ENCODE results near the gene COL23A1.

The COL23A1 gene

DNA sequence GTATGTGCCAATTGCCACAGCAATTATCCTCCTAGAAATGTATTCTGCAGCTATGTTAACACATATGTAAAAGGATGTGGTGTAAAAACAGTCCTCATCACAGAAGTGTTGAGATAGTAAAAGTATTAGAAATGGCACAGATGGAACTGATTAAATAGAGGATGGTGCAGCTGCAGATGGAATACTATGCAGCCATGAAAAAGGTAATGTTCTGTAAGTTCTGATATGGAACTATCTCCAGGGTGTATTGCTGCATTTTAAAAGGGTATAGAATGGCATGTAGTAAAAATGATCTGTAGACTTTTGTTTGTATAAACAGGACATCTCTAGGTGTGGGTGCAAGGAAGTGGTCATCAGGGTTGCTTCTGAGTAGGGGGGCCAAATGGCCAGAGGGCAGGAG lies 294.6 kb downstream of the COL23A1 start:
- no peak overlapping the region for H3K4me3 ChIP-seq
- TF ChIP-seq, protein P1, sequence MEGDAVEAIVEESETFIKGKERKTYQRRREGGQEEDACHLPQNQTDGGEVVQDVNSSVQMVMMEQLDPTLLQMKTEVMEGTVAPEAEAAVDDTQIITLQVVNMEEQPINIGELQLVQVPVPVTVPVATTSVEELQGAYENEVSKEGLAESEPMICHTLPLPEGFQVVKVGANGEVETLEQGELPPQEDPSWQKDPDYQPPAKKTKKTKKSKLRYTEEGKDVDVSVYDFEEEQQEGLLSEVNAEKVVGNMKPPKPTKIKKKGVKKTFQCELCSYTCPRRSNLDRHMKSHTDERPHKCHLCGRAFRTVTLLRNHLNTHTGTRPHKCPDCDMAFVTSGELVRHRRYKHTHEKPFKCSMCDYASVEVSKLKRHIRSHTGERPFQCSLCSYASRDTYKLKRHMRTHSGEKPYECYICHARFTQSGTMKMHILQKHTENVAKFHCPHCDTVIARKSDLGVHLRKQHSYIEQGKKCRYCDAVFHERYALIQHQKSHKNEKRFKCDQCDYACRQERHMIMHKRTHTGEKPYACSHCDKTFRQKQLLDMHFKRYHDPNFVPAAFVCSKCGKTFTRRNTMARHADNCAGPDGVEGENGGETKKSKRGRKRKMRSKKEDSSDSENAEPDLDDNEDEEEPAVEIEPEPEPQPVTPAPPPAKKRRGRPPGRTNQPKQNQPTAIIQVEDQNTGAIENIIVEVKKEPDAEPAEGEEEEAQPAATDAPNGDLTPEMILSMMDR (IDR thresholded peaks at IDR 0.05), result no peak
- DNase-seq (ENCODE audit: low spot score), result no peak
- no peak overlapping the region for H3K27ac ChIP-seq

DNA sequence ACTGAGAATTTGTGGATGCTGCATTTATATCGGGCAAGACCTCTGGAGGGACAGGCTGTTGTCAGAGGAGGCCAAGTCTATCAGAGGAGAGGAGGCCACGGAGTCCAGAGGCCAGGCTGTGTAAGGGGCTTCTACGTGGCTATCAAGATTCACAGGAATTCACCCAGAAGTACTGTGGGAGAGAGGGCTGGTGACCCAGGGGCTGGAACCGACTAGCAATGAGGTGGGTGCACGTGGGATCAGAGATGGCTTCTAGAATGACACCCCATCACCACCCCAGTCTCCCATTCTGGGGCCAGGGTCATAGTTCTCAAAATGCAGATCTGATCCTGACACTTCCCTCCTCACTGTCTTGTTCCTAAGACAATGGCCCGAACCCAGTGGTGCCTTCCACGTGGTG lies 296.4 kb downstream of the COL23A1 start:
- H3K4me3 ChIP-seq, result no peak overlapping the region
- peak; percentile 33 for DNase-seq (ENCODE audit: low spot score)
- no peak overlapping the region for H3K27ac ChIP-seq
- TF ChIP-seq, protein P1 (IDR thresholded peaks at IDR 0.05), result no peak

DNA sequence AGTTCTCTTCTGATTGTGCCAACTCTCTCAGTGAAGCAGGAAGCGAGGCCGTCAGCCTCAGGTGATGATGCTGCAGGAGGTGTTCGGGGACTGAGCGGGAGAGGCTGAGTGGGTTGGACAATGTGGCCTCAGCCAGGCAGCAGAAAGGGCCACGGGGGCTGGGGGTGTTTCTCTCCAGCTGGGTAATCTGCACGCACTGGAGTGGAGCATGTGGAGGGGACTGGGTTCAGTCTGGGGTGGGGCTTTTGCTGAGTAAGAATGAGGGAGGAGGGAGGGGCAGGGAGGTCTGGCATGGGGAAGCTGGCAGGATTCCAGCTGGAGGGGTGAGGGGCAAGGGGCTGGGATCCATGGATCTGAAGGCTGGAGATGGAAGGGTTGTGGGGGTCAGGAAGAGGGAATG lies 296.8 kb downstream of the COL23A1 start:
- no peak overlapping the region for H3K27ac ChIP-seq
- DNase-seq (ENCODE audit: low spot score), result peak; percentile 56
- TF ChIP-seq, protein P1 (IDR thresholded peaks at IDR 0.05), result no peak
- H3K4me3 ChIP-seq, result no peak overlapping the region

DNA sequence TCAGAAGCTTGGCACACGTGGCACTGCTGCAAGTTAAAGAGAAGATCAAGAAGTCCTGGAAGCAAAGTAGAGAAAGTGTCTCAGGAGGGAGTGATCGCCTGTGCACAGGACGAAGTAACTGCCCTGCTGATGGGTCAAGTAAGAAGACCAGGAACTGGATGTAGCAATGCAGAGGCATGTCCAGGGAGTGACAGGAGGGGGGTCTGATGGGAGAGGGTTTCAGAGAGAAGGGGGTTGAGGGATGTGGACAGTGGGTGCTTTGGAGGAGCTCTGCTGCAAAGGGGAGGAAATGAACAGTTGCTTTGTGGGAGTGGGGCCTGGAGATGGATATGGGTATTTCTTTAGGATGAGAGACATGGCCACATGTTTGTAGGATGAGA lies 297.4 kb downstream of the COL23A1 start:
- DNase-seq (ENCODE audit: low spot score), result no peak
- Histone ChIP-seq H3K27ac (no peak overlapping the region), H3K4me3 (no peak overlapping the region)
- TF ChIP-seq, protein P1 (IDR thresholded peaks at IDR 0.05), result no peak

DNA sequence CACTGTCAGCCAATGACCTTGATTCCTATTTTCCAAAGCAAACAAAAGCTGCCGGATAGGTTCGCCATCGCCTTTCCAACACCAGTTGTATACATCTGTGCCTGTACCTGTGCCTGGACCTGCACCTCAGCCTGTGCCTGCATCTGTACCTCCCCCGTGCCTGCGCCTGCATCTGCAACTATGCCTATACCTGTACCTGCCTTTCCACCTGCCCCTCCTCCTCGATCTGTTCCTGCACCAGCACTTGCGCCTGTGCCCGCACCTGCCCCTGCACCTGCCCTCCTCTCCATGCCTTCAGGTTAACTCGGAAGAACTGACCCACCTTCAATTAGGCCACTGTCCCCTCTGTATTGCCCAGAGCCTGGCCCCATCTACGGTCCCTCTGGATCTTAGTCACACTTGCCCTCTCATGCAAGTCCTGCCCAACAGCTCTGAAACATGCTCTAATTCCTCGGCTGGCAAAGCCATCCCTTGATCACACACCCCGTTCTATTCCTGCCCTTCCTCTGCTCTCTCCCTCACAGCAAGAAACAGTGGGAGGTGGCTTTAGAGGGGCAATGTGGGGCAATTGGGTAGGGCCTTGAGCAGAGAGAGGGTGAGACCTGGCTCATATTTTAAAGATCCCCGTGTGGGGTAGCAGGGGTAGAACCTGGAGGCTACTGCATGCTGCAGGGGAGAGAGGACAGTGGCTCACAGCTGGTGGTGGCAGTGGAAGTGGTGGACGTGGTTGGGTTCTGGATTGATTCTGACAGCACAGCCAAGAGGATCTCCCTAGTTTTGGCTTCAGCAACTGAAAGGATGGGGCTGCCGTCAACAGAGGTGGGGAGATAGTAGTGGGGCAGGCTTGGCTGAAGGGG lies 298.0 kb downstream of the COL23A1 start:
- peak; percentile 65 for DNase-seq (ENCODE audit: low spot score)
- no peak overlapping the region for H3K4me3 ChIP-seq
- H3K27ac ChIP-seq, result no peak overlapping the region
- TF ChIP-seq, protein P1 (IDR thresholded peaks at IDR 0.05), result no peak

DNA sequence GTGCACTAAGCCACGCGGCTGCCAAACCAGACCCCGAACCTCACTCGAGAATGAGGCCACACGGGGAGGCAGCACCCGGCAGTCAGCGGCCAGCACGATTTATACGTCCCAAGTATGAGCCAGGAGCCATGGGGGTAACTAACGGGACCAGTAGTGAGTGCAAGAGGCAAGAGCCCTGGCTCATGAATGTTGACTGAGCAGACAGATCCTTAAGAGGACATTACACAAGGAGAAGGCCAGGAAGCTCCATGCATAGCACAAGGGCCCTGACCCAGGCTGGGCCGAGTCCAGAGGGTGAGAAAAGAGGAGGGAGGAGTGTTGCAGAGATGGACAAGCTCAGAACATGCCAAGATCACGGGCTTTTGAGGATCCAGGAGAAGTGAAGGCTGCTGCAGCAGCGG lies 299.0 kb downstream of the COL23A1 start:
- TF ChIP-seq, protein P1 (IDR thresholded peaks at IDR 0.05), result no peak
- no peak overlapping the region for H3K4me3 ChIP-seq
- DNase-seq (ENCODE audit: low spot score), result no peak
- no peak overlapping the region for H3K27ac ChIP-seq

DNA sequence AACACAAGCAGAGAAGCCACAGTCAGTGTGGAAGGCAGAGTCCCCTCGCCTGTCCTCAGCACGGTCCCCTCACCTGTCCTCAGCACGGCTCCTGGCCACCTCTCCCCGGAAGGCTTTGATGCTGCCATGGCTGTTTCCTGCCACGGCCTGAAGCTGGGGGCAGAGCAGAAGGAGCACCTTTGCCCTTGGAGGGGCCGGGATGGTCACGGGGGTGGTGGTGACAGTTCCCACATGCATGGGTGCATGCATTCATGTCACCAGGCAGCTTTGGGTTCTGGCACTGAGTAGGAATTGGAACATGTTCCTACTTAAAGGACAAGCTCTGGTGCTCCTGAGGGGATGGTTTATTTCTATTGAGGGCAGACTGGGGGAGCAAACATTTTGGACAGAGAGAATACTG lies 299.8 kb downstream of the COL23A1 start:
- TF ChIP-seq, protein P1 (IDR thresholded peaks at IDR 0.05), result no peak
- Histone ChIP-seq H3K4me3 (no peak overlapping the region), H3K27ac (no peak overlapping the region)
- DNase-seq (ENCODE audit: low spot score), result no peak
